ENCODE results near the gene SOX11. TPM values are rescaled to one million over a fixed set of nuclear protein-coding genes. Genes with fewer than 3 reads are reported as not detected.

SOX11 gene
- total RNA-seq, 1 experiment from 2014 or later: not detected

GRCh38 chr2:5734859-5735520, 42.8 kb downstream of the SOX11 start:
- TF ChIP-seq EZH2phosphoT487 (IDR thresholded peaks at IDR 0.05; ENCODE audit: borderline replicate concordance, low read length): no peak
- TF ChIP-seq CTCF (conservative IDR thresholded peaks at IDR 0.05; ENCODE audit: low read depth, low read length): no peak
- no peak for TF ChIP-seq EZH2 (IDR thresholded peaks at IDR 0.05; ENCODE audit: low read length, unreplicated experiment)
- Histone ChIP-seq H3K36me3 (ENCODE audit: low read depth, low read length) (no peaks in the 10 kb centered on the region), H2AFZ (ENCODE audit: low read length) (no peak overlapping the region), H3K79me2 (ENCODE audit: low read length) (no peaks in the 10 kb centered on the region), H3K9me2 (replicated peaks; ENCODE audit: low read length) (no peaks in the 10 kb centered on the region), H4K20me1 (ENCODE audit: low read length) (no peaks in the 10 kb centered on the region), H3K4me2 (ENCODE audit: low read length) (no peak overlapping the region), H3K9me3 (ENCODE audit: low read length) (no peaks in the 10 kb centered on the region), H3K4me1 (ENCODE audit: insufficient read depth, low read length) (no peaks in the 10 kb centered on the region), H3F3A (ENCODE audit: low read length, unreplicated experiment) (no peaks in the 10 kb centered on the region), H3K4me3 (ENCODE audit: low read length) (no peak overlapping the region), H3K9ac (ENCODE audit: low read length) (no peak overlapping the region), H3K27ac (ENCODE audit: low read length) (no peak overlapping the region), H3K27me3 (ENCODE audit: low read length) (no peaks in the 10 kb centered on the region)
- intact Hi-C loops (cut with micrococcal nuclease): no loop called here
- ChIA-PET POLR2A (ENCODE audit: unreplicated experiment) (no interaction called here), CTCF (no interaction called here)
- no peak for ATAC-seq
- no peak for DNase-seq
- no TSS peak for BruUV-seq (replicated peaks)

- Histone ChIP-seq H3K4me2 (ENCODE audit: low read length) (no peak overlapping the region), H3K9me3 (ENCODE audit: low read length) (no peaks in the 10 kb centered on the region), H3K4me3 (ENCODE audit: low read length) (no peak overlapping the region), H3K4me1 (ENCODE audit: insufficient read depth, low read length) (no peaks in the 10 kb centered on the region), H3K79me2 (ENCODE audit: low read length) (no peaks in the 10 kb centered on the region), H3K27ac (ENCODE audit: low read length) (no peak overlapping the region), H4K20me1 (ENCODE audit: low read length) (no peaks in the 10 kb centered on the region), H3K9me2 (replicated peaks; ENCODE audit: low read length) (no peaks in the 10 kb centered on the region), H2AFZ (ENCODE audit: low read length) (no peak overlapping the region), H3F3A (ENCODE audit: low read length, unreplicated experiment) (no peaks in the 10 kb centered on the region), H3K27me3 (ENCODE audit: low read length) (no peaks in the 10 kb centered on the region), H3K36me3 (ENCODE audit: low read depth, low read length) (no peaks in the 10 kb centered on the region), H3K9ac (ENCODE audit: low read length) (no peak overlapping the region)
- TF ChIP-seq EZH2 (IDR thresholded peaks at IDR 0.05; ENCODE audit: low read length, unreplicated experiment) (no peak), EZH2phosphoT487 (IDR thresholded peaks at IDR 0.05; ENCODE audit: borderline replicate concordance, low read length) (no peak), CTCF (conservative IDR thresholded peaks at IDR 0.05; ENCODE audit: low read depth, low read length) (no peak)
- POLR2A ChIA-PET (ENCODE audit: unreplicated experiment): no interaction called here
- CTCF ChIA-PET: no interaction called here
- BruUV-seq (replicated peaks): no TSS peak
- intact Hi-C loops (cut with micrococcal nuclease): no loop called here
- no peak for ATAC-seq
- no peak for DNase-seq
Measured at GRCh38 chr2:5735521-5735861, 43.3 kb downstream of the SOX11 start.

- intact Hi-C loops (cut with micrococcal nuclease): no loop called here
- Histone ChIP-seq H3F3A (ENCODE audit: low read length, unreplicated experiment) (no peaks in the 10 kb centered on the region), H3K79me2 (ENCODE audit: low read length) (no peaks in the 10 kb centered on the region), H3K4me1 (ENCODE audit: insufficient read depth, low read length) (no peaks in the 10 kb centered on the region), H3K4me3 (ENCODE audit: low read length) (no peak overlapping the region), H3K9me3 (ENCODE audit: low read length) (no peaks in the 10 kb centered on the region), H3K9ac (ENCODE audit: low read length) (no peak overlapping the region), H3K36me3 (ENCODE audit: low read depth, low read length) (no peaks in the 10 kb centered on the region), H4K20me1 (ENCODE audit: low read length) (no peaks in the 10 kb centered on the region), H3K27me3 (ENCODE audit: low read length) (no peaks in the 10 kb centered on the region), H3K27ac (ENCODE audit: low read length) (no peak overlapping the region), H2AFZ (ENCODE audit: low read length) (no peak overlapping the region), H3K4me2 (ENCODE audit: low read length) (no peak overlapping the region), H3K9me2 (replicated peaks; ENCODE audit: low read length) (no peaks in the 10 kb centered on the region)
- ChIA-PET POLR2A (ENCODE audit: unreplicated experiment) (no interaction called here), CTCF (no interaction called here)
- TF ChIP-seq CTCF (conservative IDR thresholded peaks at IDR 0.05; ENCODE audit: low read depth, low read length) (no peak), EZH2phosphoT487 (IDR thresholded peaks at IDR 0.05; ENCODE audit: borderline replicate concordance, low read length) (no peak), EZH2 (IDR thresholded peaks at IDR 0.05; ENCODE audit: low read length, unreplicated experiment) (no peak)
- no peak for ATAC-seq
- no peak for DNase-seq
- BruUV-seq (replicated peaks): no TSS peak
Measured at GRCh38 chr2:5736050-5736449, 43.9 kb downstream of the SOX11 start.
